Stimulated activated CD4-positive, alpha-beta T cell treated with anti-CD3 and anti-CD28 coated beads, Interleukin-2, amount 100 ng/mL, for 24 hours (primary cell): ENCODE measurements around the gene GPM6B.
A peak's percentile ranks its signal among the peaks of the same experiment; 100 is the strongest.
"Not testable (repeated sequence)": the region's sequence is repeated elsewhere in the genome, so short reads cannot be mapped to it uniquely, and the experiment has no call there.

Experiments
- DNase-seq, 2 donors: peaks; one replicate each; pipeline ENCODE4 v3.0.0-alpha.2; 2020

Gene GPM6B

GRCh38 chrX:13763489-13763888 lies 53.4 kb downstream of the GPM6B start:
- DNase-seq: no peak

- no peak for DNase-seq
Measured at GRCh38 chrX:13761606-13762414, 55.1 kb downstream of the GPM6B start.

- no peak for DNase-seq
Measured at GRCh38 chrX:13760426-13760825, 56.5 kb downstream of the GPM6B start.

- DNase-seq: no peak
Measured at GRCh38 chrX:13759152-13759718, 57.7 kb downstream of the GPM6B start.

GRCh38 chrX:13756381-13756780 lies 60.5 kb downstream of the GPM6B start:
- no peak for DNase-seq

GRCh38 chrX:13755254-13755653 lies 61.6 kb downstream of the GPM6B start:
- no peak for DNase-seq

GRCh38 chrX:13754765-13755164 lies 62.1 kb downstream of the GPM6B start:
- DNase-seq: no peak

GRCh38 chrX:13752646-13753045 lies 64.2 kb downstream of the GPM6B start:
- DNase-seq: no peak

- no peak for DNase-seq
Measured at GRCh38 chrX:13752141-13752540, 64.8 kb downstream of the GPM6B start.

- no peak for DNase-seq
Measured at GRCh38 chrX:13750812-13751211, 66.1 kb downstream of the GPM6B start.

- DNase-seq: no peak
Measured at GRCh38 chrX:13750204-13750603, 66.7 kb downstream of the GPM6B start.

- no peak for DNase-seq
Measured at GRCh38 chrX:13748486-13748885, 68.4 kb downstream of the GPM6B start.

- no peak for DNase-seq
Measured at GRCh38 chrX:13747836-13748235, 69.1 kb downstream of the GPM6B start.

GRCh38 chrX:13742397-13743176 lies 74.3 kb downstream of the GPM6B start:
- peak; percentile 28 to 56 for DNase-seq

- no peak for DNase-seq
Measured at GRCh38 chrX:13741695-13742094, 75.2 kb downstream of the GPM6B start.

GRCh38 chrX:13734278-13735172 lies 82.4 kb downstream of the GPM6B start, which contains the start of the genes OFD1 and TRAPPC2:
TSS of gene OFD1 (plus strand) at chrX:13734748. CDS start at chrX:13735072, 324 bp downstream.
TSS of gene TRAPPC2 (minus strand) at chrX:13734620. CDS start at chrX:13719963, 14,657 bp downstream.
- DNase-seq: peak; percentile 86 to 87

GRCh38 chrX:13733506-13733905 lies 83.4 kb downstream of the GPM6B start:
- DNase-seq: no peak

GRCh38 chrX:13732246-13733067 lies 84.4 kb downstream of the GPM6B start:
- no peak for DNase-seq

- DNase-seq: not testable (repeated sequence)
Measured at GRCh38 chrX:13730523-13730922, 86.4 kb downstream of the GPM6B start.

GRCh38 chrX:13726583-13726982 lies 90.3 kb downstream of the GPM6B start:
- DNase-seq: not testable (repeated sequence)

GRCh38 chrX:13724878-13725277 lies 92.0 kb downstream of the GPM6B start:
- peak; percentile 34 to 35 for DNase-seq
